ENCODE results near the gene POM121C. TPM values are rescaled to one million over a fixed set of nuclear protein-coding genes. Genes with fewer than 3 reads are reported as not detected.
"Not testable (repeated sequence)": the region's sequence is repeated elsewhere in the genome, so short reads cannot be mapped to it uniquely, and the experiment has no call there.

The POM121C gene
- total RNA-seq, 1 experiment from 2014 or later: 72.7 TPM

DNA sequence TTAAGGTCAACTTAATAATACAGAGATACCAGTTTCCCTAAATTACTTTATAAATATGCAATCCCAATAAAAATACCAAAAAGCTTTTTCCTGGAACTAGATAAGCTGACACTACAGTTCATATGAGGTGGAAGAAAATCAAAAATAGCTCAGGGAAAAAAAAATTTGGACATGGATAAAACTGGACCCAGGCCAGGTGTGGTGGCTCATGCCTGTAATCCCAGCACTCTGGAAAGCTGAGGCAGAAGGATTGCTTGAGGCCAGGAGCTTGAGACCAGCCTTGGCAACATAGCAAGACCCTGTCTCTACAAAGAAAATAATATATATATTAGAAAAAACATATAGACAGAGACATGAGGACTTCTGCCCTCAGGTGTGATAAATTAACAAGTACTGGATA is 8.6 kb downstream of the POM121C start:
- not testable (repeated sequence) for H2BK120ac ChIP-seq (ENCODE audit: low read depth, low read length, poor library complexity, severe bottlenecking); H3K23ac ChIP-seq (ENCODE audit: insufficient read length, low read depth, low read length); H3K4ac ChIP-seq (ENCODE audit: low read depth, low read length); H3K27ac ChIP-seq (ENCODE audit: insufficient read length, low read depth, low read length); H3K27me3 Mint-ChIP-seq (ENCODE audit: low read depth); H3K4me2 ChIP-seq (ENCODE audit: insufficient read depth, insufficient read length, low read length); H2BK15ac ChIP-seq (ENCODE audit: low read depth, low read length); H4K5ac ChIP-seq (ENCODE audit: insufficient read length, low read depth, low read length); H3T11ph ChIP-seq (ENCODE audit: low read length); H3K18ac ChIP-seq (ENCODE audit: insufficient read length, low read depth, low read length); H3K23me2 ChIP-seq (ENCODE audit: insufficient read length, low read depth, low read length, poor library complexity, severe bottlenecking); H2BK20ac ChIP-seq (ENCODE audit: low read depth, low read length, poor library complexity, severe bottlenecking); H3K56ac ChIP-seq (ENCODE audit: insufficient read length, low read depth, low read length); H4K20me1 ChIP-seq (ENCODE audit: control insufficient read depth, insufficient read depth, insufficient read length); H4K8ac ChIP-seq (replicated peaks; ENCODE audit: insufficient read length, low read depth, low read length); H3K27me3 ChIP-seq (ENCODE audit: insufficient read depth, low read length); H3K9me3 Mint-ChIP-seq; H3K9ac ChIP-seq (ENCODE audit: extremely low read depth, insufficient read length, low read length); H2AK5ac ChIP-seq (ENCODE audit: insufficient read length, low read length); H4K91ac ChIP-seq (ENCODE audit: insufficient read length, low read depth, low read length); H3K4me3 Mint-ChIP-seq; H3K14ac ChIP-seq (ENCODE audit: insufficient read depth, low read length); H3K79me2 ChIP-seq (ENCODE audit: insufficient read depth, low read length); H2BK12ac ChIP-seq (ENCODE audit: insufficient read length, low read depth, low read length); H3K27ac Mint-ChIP-seq; H2AFZ ChIP-seq (ENCODE audit: low read length); H3K79me1 ChIP-seq (ENCODE audit: insufficient read depth, low read depth, low read length, poor library complexity, severe bottlenecking); H3K9me3 ChIP-seq (ENCODE audit: control insufficient read depth, low read depth, low read length); H3K4me1 ChIP-seq (ENCODE audit: insufficient read depth, low read length); H3K4me1 Mint-ChIP-seq; H2BK5ac ChIP-seq (ENCODE audit: insufficient read length, low read length); DNase-seq
- H3K36me3 Mint-ChIP-seq (ENCODE audit: insufficient read depth in 1 of 3, low read depth in 3 of 3): peaks cover 9 to 27% (median 25%) of the 10 kb centered on the region in 3 experiments; a peak in 6 of 7 replicates

DNA sequence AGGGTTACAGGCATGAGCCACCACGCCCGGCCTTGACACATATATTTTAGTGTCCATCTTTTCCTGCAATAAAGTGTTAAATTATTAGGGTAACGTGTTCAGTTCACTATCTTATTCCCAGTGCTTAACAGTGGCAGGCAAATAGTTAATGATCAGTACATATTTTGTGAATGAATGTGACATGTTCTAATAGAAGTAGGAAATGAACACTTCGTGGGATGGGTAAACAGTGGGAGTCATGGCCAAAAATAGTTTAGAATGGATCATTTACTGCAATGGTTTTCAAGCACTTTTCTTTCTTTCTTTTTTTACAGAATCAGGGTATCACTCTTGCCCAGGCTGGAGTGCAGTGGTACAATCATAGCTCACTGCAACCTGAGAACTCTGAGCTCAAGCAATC is 15.9 kb downstream of the POM121C start:
- not testable (repeated sequence) for H3K4me3 Mint-ChIP-seq; H2BK15ac ChIP-seq (ENCODE audit: low read depth, low read length); H3K18ac ChIP-seq (ENCODE audit: insufficient read length, low read depth, low read length); H3K14ac ChIP-seq (ENCODE audit: insufficient read depth, low read length); H3K56ac ChIP-seq (ENCODE audit: insufficient read length, low read depth, low read length); H3K79me2 ChIP-seq (ENCODE audit: insufficient read depth, low read length); H3K79me1 ChIP-seq (ENCODE audit: insufficient read depth, low read depth, low read length, poor library complexity, severe bottlenecking); H2BK5ac ChIP-seq (ENCODE audit: insufficient read length, low read length); H3K9ac ChIP-seq (ENCODE audit: extremely low read depth, insufficient read length, low read length); H3K23ac ChIP-seq (ENCODE audit: insufficient read length, low read depth, low read length); H3K27me3 Mint-ChIP-seq (ENCODE audit: low read depth); H3K9me3 Mint-ChIP-seq; H3K23me2 ChIP-seq (ENCODE audit: insufficient read length, low read depth, low read length, poor library complexity, severe bottlenecking); H3K27ac ChIP-seq (ENCODE audit: insufficient read length, low read depth, low read length); H3K4me1 ChIP-seq (ENCODE audit: insufficient read depth, low read length); H3K4me2 ChIP-seq (ENCODE audit: insufficient read depth, insufficient read length, low read length); DNase-seq; H3K4me1 Mint-ChIP-seq; H2BK120ac ChIP-seq (ENCODE audit: low read depth, low read length, poor library complexity, severe bottlenecking); H4K5ac ChIP-seq (ENCODE audit: insufficient read length, low read depth, low read length); H4K8ac ChIP-seq (replicated peaks; ENCODE audit: insufficient read length, low read depth, low read length); H2AK5ac ChIP-seq (ENCODE audit: insufficient read length, low read length); H3K27ac Mint-ChIP-seq; H3K27me3 ChIP-seq (ENCODE audit: insufficient read depth, low read length); H3K4ac ChIP-seq (ENCODE audit: low read depth, low read length); H3T11ph ChIP-seq (ENCODE audit: low read length); H3K9me3 ChIP-seq (ENCODE audit: control insufficient read depth, low read depth, low read length); H2AFZ ChIP-seq (ENCODE audit: low read length); H4K91ac ChIP-seq (ENCODE audit: insufficient read length, low read depth, low read length); H4K20me1 ChIP-seq (ENCODE audit: control insufficient read depth, insufficient read depth, insufficient read length); H2BK20ac ChIP-seq (ENCODE audit: low read depth, low read length, poor library complexity, severe bottlenecking); H2BK12ac ChIP-seq (ENCODE audit: insufficient read length, low read depth, low read length)
- H3K36me3 Mint-ChIP-seq (ENCODE audit: insufficient read depth in 1 of 3, low read depth in 3 of 3): peaks cover 22 to 63% (median 62%) of the 10 kb centered on the region in 3 experiments
- WGBS (ENCODE audit: extremely low coverage, insufficient read length, low lambda C conversion rate): no CpG with 5 or more reads among the region's 4 CpGs

Measured in H9 (cell line).